ENCODE measurements around the gene INPP5F. TPM values are rescaled to one million over a fixed set of nuclear protein-coding genes. Genes with fewer than 3 reads are reported as not detected.

INPP5F gene
- total and polyA plus RNA-seq, 3 experiments from 2014 or later = 4.4 to 23.0 (median 22.3) TPM

GRCh38 chr10:119807960-119808697 is 82.3 kb downstream of the INPP5F start:
- H3K27me3 ChIP-seq (ENCODE audit: insufficient read depth, low read length, poor library complexity, severe bottlenecking) = no peaks in the 10 kb centered on the region
- H3K4me1 ChIP-seq (ENCODE audit: insufficient read depth, low read length) = no peaks in the 10 kb centered on the region
- peaks cover 0 to 21% (median 6%) of the 10 kb centered on the region in 3 donors for H3K36me3 Mint-ChIP-seq
- H3K4me3 Mint-ChIP-seq = peak overlapping the region in 2 of 7 donors; percentile 19 to 53
- peak overlapping the region in 6 of 8 donors; percentile 10 to 83 (median 52) for H3K27ac Mint-ChIP-seq
- H3K27ac ChIP-seq (ENCODE audit: low read depth, low read length) = no peak overlapping the region
- no peaks in the 10 kb centered on the region for H3K27me3 Mint-ChIP-seq
- H3K9me3 ChIP-seq (ENCODE audit: low read length) = no peaks in the 10 kb centered on the region
- peaks cover 0 to 7% (median 6%) of the 10 kb centered on the region in 3 donors for H3K4me1 Mint-ChIP-seq
- DNase-seq = peak in 1 of 5 donors; percentile 15
- no peak overlapping the region for H3K4me3 ChIP-seq (ENCODE audit: low read length)
- no peaks in the 10 kb centered on the region for H3K36me3 ChIP-seq (ENCODE audit: insufficient read depth, low read length)
- POLR2A ChIA-PET = interaction anchor here (0.5 kb wide), 1 partner anchor 265 kb away, joined by 4 read pairs; no protein-coding TSS in a partner anchor
- CTCF ChIA-PET = no interaction called here
- no peaks in the 10 kb centered on the region for H3K9me3 Mint-ChIP-seq

DNA sequence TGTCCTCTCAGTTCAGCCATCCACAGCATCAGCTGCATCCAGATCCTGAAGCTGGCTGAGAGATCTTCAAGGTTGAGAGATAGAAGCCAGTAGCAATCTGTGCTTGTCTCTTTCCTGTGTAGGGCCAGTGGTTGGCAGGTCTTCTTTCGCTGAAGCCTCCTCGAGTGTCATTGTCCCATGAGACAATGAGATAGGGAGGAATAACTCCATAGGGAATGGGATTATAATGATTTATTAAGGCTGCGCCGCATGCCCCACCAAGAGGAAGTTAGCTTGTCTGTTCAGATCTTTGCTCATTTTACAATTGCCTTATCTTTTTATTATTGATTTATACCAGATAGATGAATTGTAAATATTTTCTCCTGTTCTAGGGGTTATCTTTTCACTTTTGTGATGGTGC is 85.3 kb downstream of the INPP5F start:
- H3K27ac ChIP-seq (ENCODE audit: low read depth, low read length) = no peak overlapping the region
- H3K4me3 ChIP-seq (ENCODE audit: low read length) = no peak overlapping the region
- H3K4me1 Mint-ChIP-seq = peaks cover 0 to 12% (median 6%) of the 10 kb centered on the region in 3 donors
- H3K27me3 ChIP-seq (ENCODE audit: insufficient read depth, low read length, poor library complexity, severe bottlenecking) = no peaks in the 10 kb centered on the region
- CTCF ChIA-PET = interaction anchor here (1.6 kb wide), 1 partner anchor 48 kb away, joined by 4 read pairs; no protein-coding TSS in a partner anchor
- DNase-seq = no peak
- no peaks in the 10 kb centered on the region for H3K27me3 Mint-ChIP-seq
- H3K4me3 Mint-ChIP-seq = no peak overlapping the region
- POLR2A ChIA-PET = no interaction called here
- no peaks in the 10 kb centered on the region for H3K9me3 ChIP-seq (ENCODE audit: low read length)
- H3K36me3 Mint-ChIP-seq = peaks cover 0 to 13% (median 5%) of the 10 kb centered on the region in 3 donors
- H3K27ac Mint-ChIP-seq = no peak overlapping the region
- no peaks in the 10 kb centered on the region for H3K9me3 Mint-ChIP-seq
- no peaks in the 10 kb centered on the region for H3K36me3 ChIP-seq (ENCODE audit: insufficient read depth, low read length)
- H3K4me1 ChIP-seq (ENCODE audit: insufficient read depth, low read length) = no peaks in the 10 kb centered on the region

DNA sequence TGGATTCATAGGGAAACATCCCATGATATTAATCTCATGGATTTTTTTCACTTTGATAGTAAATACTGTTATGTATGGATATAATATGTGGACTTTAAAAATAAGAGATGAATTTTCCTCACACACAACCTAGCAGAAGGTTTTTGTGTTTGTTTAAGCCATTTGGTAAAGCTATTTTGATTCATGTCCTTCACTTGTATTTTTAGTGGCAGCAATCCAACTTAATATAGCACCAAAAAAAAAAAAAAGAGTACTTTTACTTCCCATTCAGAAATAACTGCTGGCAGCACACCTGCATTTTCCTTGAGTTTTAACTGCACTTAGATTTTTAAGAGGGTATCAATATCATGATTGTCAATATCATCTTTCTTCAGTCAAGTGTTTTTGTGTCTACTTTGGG is 86.8 kb downstream of the INPP5F start:
- no peak overlapping the region for H3K27ac ChIP-seq (ENCODE audit: low read depth, low read length)
- no peaks in the 10 kb centered on the region for H3K9me3 Mint-ChIP-seq
- no peaks in the 10 kb centered on the region for H3K27me3 Mint-ChIP-seq
- no peak overlapping the region for H3K27ac Mint-ChIP-seq
- ChIA-PET POLR2A (no interaction called here), CTCF (no interaction called here)
- no peaks in the 10 kb centered on the region for H3K36me3 ChIP-seq (ENCODE audit: insufficient read depth, low read length)
- H3K4me3 ChIP-seq (ENCODE audit: low read length) = no peak overlapping the region
- H3K9me3 ChIP-seq (ENCODE audit: low read length) = no peaks in the 10 kb centered on the region
- no peak overlapping the region for H3K4me3 Mint-ChIP-seq
- H3K4me1 Mint-ChIP-seq = peaks cover 0 to 12% (median 6%) of the 10 kb centered on the region in 3 donors
- H3K4me1 ChIP-seq (ENCODE audit: insufficient read depth, low read length) = no peaks in the 10 kb centered on the region
- no peaks in the 10 kb centered on the region for H3K27me3 ChIP-seq (ENCODE audit: insufficient read depth, low read length, poor library complexity, severe bottlenecking)
- peaks cover 0 to 12% (median 8%) of the 10 kb centered on the region in 3 donors for H3K36me3 Mint-ChIP-seq
- no peak for DNase-seq

DNA sequence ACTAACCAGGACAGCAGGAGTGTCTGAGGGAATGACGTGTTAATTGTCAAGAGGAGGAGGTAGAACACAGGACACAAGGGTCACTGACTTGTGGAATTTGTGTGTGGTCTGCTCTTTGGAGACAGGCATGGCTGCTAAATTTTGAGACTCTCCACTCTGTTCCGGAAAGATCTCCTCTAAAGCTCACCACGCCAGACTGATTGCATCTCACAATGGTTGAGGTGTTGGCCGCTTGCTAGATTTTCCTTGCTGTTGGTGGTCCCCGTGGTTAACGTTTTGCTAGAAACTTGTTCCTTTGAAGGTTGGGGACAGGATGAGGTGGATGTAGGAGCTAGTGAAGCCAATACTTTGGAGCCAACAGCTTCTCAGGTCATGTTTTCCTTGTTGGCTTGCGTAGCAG is 89.8 kb downstream of the INPP5F start:
- H3K27ac Mint-ChIP-seq = peak overlapping the region in 1 of 8 donors; percentile 90
- Histone ChIP-seq H3K27ac (ENCODE audit: low read depth, low read length) (no peak overlapping the region), H3K4me1 (ENCODE audit: insufficient read depth, low read length) (no peaks in the 10 kb centered on the region), H3K9me3 (ENCODE audit: low read length) (no peaks in the 10 kb centered on the region), H3K4me3 (ENCODE audit: low read length) (no peak overlapping the region), H3K27me3 (ENCODE audit: insufficient read depth, low read length, poor library complexity, severe bottlenecking) (no peaks in the 10 kb centered on the region), H3K36me3 (ENCODE audit: insufficient read depth, low read length) (no peaks in the 10 kb centered on the region)
- peaks cover 0 to 12% (median 8%) of the 10 kb centered on the region in 3 donors for H3K36me3 Mint-ChIP-seq
- H3K4me1 Mint-ChIP-seq = peaks cover 0 to 5% (median 0%) of the 10 kb centered on the region in 3 donors
- ChIA-PET CTCF (no interaction called here), POLR2A (interaction anchor here (0.6 kb wide), 1 partner anchor 39 kb away, joined by 3 read pairs; no protein-coding TSS in a partner anchor)
- DNase-seq = no peak
- no peaks in the 10 kb centered on the region for H3K27me3 Mint-ChIP-seq
- H3K9me3 Mint-ChIP-seq = no peaks in the 10 kb centered on the region
- no peak overlapping the region for H3K4me3 Mint-ChIP-seq

- Mint-ChIP-seq H3K4me1 (peaks cover 0 to 5% (median 0%) of the 10 kb centered on the region in 3 donors), H3K9me3 (no peaks in the 10 kb centered on the region), H3K36me3 (peaks cover 0 to 15% (median 8%) of the 10 kb centered on the region in 3 donors), H3K27me3 (no peaks in the 10 kb centered on the region), H3K4me3 (no peak overlapping the region), H3K27ac (no peak overlapping the region)
- ChIA-PET CTCF (no interaction called here), POLR2A (no interaction called here)
- DNase-seq = peak in 2 of 5 donors; percentile 1 to 48
- H3K36me3 ChIP-seq (ENCODE audit: insufficient read depth, low read length) = no peaks in the 10 kb centered on the region
- no peak overlapping the region for H3K4me3 ChIP-seq (ENCODE audit: low read length)
- H3K27me3 ChIP-seq (ENCODE audit: insufficient read depth, low read length, poor library complexity, severe bottlenecking) = no peaks in the 10 kb centered on the region
- H3K4me1 ChIP-seq (ENCODE audit: insufficient read depth, low read length) = no peaks in the 10 kb centered on the region
- H3K9me3 ChIP-seq (ENCODE audit: low read length) = no peaks in the 10 kb centered on the region
- H3K27ac ChIP-seq (ENCODE audit: low read depth, low read length) = no peak overlapping the region
Observed at GRCh38 chr10:119817991-119818888, 92.4 kb downstream of the INPP5F start.

DNA sequence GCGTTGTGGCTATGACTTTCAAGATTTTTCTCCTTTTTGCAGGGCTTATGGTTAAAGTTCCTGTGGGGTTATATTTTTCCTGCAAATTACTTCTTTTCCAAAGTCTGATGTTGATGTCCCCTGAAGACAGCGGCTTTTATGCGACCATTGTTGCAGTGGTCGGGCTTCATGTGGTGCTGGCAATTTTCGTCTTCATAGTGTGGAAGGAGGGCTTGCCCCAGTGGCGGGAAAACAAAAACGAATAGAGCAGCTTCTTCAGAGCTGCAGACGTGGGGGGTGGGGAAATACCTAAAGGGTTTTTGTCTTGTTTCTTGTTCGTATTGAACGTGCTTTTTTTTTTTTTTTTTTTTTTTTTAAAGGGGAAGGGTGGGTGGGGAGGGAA is 93.0 kb downstream of the INPP5F start:
- no peaks in the 10 kb centered on the region for H3K9me3 Mint-ChIP-seq
- H3K4me3 ChIP-seq (ENCODE audit: low read length) = no peak overlapping the region
- H3K4me1 ChIP-seq (ENCODE audit: insufficient read depth, low read length) = no peaks in the 10 kb centered on the region
- ChIA-PET CTCF (no interaction called here), POLR2A (no interaction called here)
- H3K27ac ChIP-seq (ENCODE audit: low read depth, low read length) = no peak overlapping the region
- H3K27ac Mint-ChIP-seq = no peak overlapping the region
- H3K4me1 Mint-ChIP-seq = peaks cover 0 to 5% (median 0%) of the 10 kb centered on the region in 3 donors
- H3K36me3 ChIP-seq (ENCODE audit: insufficient read depth, low read length) = no peaks in the 10 kb centered on the region
- no peaks in the 10 kb centered on the region for H3K9me3 ChIP-seq (ENCODE audit: low read length)
- peaks cover 0 to 18% (median 6%) of the 10 kb centered on the region in 3 donors for H3K36me3 Mint-ChIP-seq
- no peaks in the 10 kb centered on the region for H3K27me3 ChIP-seq (ENCODE audit: insufficient read depth, low read length, poor library complexity, severe bottlenecking)
- no peaks in the 10 kb centered on the region for H3K27me3 Mint-ChIP-seq
- DNase-seq = no peak
- H3K4me3 Mint-ChIP-seq = no peak overlapping the region

DNA sequence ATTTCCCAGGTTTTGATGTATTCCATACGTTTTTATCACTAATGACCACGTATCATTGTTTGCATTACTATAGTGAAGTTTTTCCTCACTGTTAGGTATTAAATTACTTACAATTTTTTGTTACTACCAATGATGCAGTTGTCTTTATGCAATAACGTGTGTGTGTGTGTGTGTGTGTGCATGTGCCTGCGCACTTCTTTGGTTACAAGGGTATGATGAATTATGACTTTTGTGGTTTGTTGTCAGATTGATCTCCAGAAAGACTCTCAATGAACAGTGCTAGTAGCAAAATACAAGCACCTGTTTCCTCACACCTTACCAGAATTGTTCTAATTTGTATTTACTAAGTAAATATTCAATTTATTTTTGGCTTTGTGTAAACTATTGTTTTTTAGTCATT is 95.3 kb downstream of the INPP5F start:
- Histone ChIP-seq H3K4me1 (ENCODE audit: insufficient read depth, low read length) (no peaks in the 10 kb centered on the region), H3K27me3 (ENCODE audit: insufficient read depth, low read length, poor library complexity, severe bottlenecking) (no peaks in the 10 kb centered on the region), H3K27ac (ENCODE audit: low read depth, low read length) (no peak overlapping the region), H3K9me3 (ENCODE audit: low read length) (no peaks in the 10 kb centered on the region), H3K36me3 (ENCODE audit: insufficient read depth, low read length) (no peaks in the 10 kb centered on the region), H3K4me3 (ENCODE audit: low read length) (no peak overlapping the region)
- POLR2A ChIA-PET = no interaction called here
- Mint-ChIP-seq H3K36me3 (peaks cover 0 to 15% (median 5%) of the 10 kb centered on the region in 3 donors), H3K9me3 (no peaks in the 10 kb centered on the region), H3K4me1 (no peaks in the 10 kb centered on the region), H3K27ac (no peak overlapping the region), H3K27me3 (no peaks in the 10 kb centered on the region), H3K4me3 (no peak overlapping the region)
- CTCF ChIA-PET = interaction anchor here (1.0 kb wide), 1 partner anchor 70 kb away, joined by 4 read pairs; no protein-coding TSS in a partner anchor
- no peak for DNase-seq

DNA sequence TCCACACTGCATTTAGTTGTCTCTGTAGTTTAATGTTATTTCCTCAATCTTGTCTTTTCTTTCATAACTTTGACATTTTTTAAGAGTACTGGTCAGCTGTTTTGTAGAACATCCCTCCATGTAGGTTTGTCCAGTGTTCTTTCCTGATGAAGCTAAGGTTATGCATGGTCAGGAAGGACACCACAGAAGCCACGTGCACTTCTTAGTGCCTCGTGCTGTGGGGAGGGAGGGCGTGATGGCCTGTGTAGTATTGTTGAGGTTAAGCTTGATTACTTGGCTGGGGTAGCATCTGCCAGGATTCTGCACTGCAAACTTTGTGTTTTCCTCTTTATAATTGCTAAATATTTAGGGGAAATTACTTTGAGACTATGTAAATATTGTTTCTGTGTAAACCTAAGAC is 98.4 kb downstream of the INPP5F start:
- no peak for DNase-seq
- ChIA-PET CTCF (no interaction called here), POLR2A (no interaction called here)
- Mint-ChIP-seq H3K4me3 (no peak overlapping the region), H3K36me3 (peaks cover 0 to 45% (median 10%) of the 10 kb centered on the region in 3 donors), H3K9me3 (no peaks in the 10 kb centered on the region), H3K27ac (no peak overlapping the region), H3K4me1 (no peaks in the 10 kb centered on the region), H3K27me3 (no peaks in the 10 kb centered on the region)
- Histone ChIP-seq H3K4me3 (ENCODE audit: low read length) (no peak overlapping the region), H3K36me3 (ENCODE audit: insufficient read depth, low read length) (no peaks in the 10 kb centered on the region), H3K27me3 (ENCODE audit: insufficient read depth, low read length, poor library complexity, severe bottlenecking) (no peaks in the 10 kb centered on the region), H3K4me1 (ENCODE audit: insufficient read depth, low read length) (no peaks in the 10 kb centered on the region), H3K9me3 (ENCODE audit: low read length) (no peaks in the 10 kb centered on the region), H3K27ac (ENCODE audit: low read depth, low read length) (no peak overlapping the region)
